HEK293 (cell line): ENCODE results near the gene ZFR.

Experiments used
- ZNF76 ChIP-seq: fragments of 450-650 bp; formaldehyde crosslinking; IDR thresholded peaks from 2 replicates; pipeline ENCODE4; 2016; ENCODE audit warnings: low read depth, missing biosample characterization, missing genetic modification characterization, borderline replicate concordance
- TF ChIP-seq, protein P1 (sequence below): fragments of 450-650 bp; formaldehyde crosslinking; IDR thresholded peaks from 2 replicates; pipeline ENCODE4 v1.5.1; 2016; ENCODE audit warnings: missing biosample characterization, missing genetic modification characterization

DNA sequence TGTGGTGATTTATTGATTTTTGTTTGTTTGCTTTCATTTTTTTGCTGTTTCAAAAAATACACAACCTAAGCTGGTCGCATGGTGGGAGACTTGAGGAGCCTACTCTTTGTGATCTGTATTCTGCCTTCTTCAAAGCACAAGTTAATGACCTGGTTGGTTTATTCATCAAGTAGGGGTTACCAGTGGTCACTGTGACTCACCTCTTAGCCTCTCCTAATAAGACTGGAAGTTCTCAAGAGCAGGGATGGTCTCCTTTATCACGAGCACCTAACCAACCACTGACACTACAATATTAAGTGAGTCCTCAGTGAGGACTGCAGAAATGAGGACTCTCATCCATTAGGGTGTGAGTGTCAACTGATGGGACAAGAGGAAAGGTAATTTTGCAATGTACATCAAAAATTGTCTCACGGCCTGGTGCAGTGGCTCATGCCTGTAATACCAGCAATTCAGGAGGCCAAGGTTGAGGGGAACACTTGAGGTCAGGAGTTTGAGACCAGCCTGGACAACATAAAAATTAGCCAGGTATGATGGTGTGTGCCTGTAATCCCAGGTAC is 118.2 kb downstream of the ZFR start:
- TF ChIP-seq ZNF76 (tag by site-specific recombination): no peak
- TF ChIP-seq, protein P1, sequence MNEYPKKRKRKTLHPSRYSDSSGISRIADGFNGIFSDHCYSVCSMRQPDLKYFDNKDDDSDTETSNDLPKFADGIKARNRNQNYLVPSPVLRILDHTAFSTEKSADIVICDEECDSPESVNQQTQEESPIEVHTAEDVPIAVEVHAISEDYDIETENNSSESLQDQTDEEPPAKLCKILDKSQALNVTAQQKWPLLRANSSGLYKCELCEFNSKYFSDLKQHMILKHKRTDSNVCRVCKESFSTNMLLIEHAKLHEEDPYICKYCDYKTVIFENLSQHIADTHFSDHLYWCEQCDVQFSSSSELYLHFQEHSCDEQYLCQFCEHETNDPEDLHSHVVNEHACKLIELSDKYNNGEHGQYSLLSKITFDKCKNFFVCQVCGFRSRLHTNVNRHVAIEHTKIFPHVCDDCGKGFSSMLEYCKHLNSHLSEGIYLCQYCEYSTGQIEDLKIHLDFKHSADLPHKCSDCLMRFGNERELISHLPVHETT (tag by site-specific recombination): no peak
